Testis (tissue), 2 donors: ENCODE data around the gene TACC2.

ENCODE experiments used
- CTCF ChIP-seq, 3 experiments: fragments of 450-650 bp in 2 of 3; fragments of 200-600 bp in 1 of 3; sonication (generic) in 1 of 3; IDR thresholded peaks; one replicate each; pipeline ENCODE4 v1.5.1; 2016 to 2019; ENCODE audit warnings: antibody characterized with exemption in 3 of 3, mild to moderate bottlenecking in 2 of 3, moderate library complexity in 1 of 3
- POLR2A ChIP-seq: fragments of 450-650 bp; IDR thresholded peaks from one replicate; pipeline ENCODE4 v1.6.1; 2017; ENCODE audit warnings: antibody characterized with exemption, mild to moderate bottlenecking, moderate library complexity

- TF ChIP-seq CTCF (IDR thresholded peaks at IDR 0.05) (no peak), POLR2A (no peak)
These were observed 275.0 kb downstream of the TACC2 start for GRCh38 chr10:122263971-122264370.
